GM21390 (cell line): ENCODE results near the gene FSIP1.

Experiments
- ATAC-seq: cut with Tn5 transposase; IDR thresholded peaks from one replicate; pipeline ENCODE4 v1.9.1; 2021; ENCODE audit not compliant: unreplicated experiment

Gene FSIP1

GRCh38 chr15:39585871-39586301 lies 196.8 kb downstream of the FSIP1 start:
- ATAC-seq = no peak

GRCh38 chr15:39585389-39585841 lies 197.2 kb downstream of the FSIP1 start:
- ATAC-seq = no peak

- no peak for ATAC-seq
These were observed 197.8 kb downstream of the FSIP1 start for GRCh38 chr15:39584662-39585388.

- no peak for ATAC-seq
These were observed 198.4 kb downstream of the FSIP1 start for GRCh38 chr15:39584266-39584659.

- ATAC-seq = no peak
These were observed 198.9 kb downstream of the FSIP1 start for GRCh38 chr15:39583596-39584265.

GRCh38 chr15:39582977-39583595 lies 199.6 kb downstream of the FSIP1 start:
- ATAC-seq = no peak

- ATAC-seq = no peak
These were observed 200.2 kb downstream of the FSIP1 start for GRCh38 chr15:39582286-39582976.

GRCh38 chr15:39581793-39582285 lies 200.8 kb downstream of the FSIP1 start:
- no peak for ATAC-seq

- ATAC-seq = no peak
These were observed 201.3 kb downstream of the FSIP1 start for GRCh38 chr15:39581242-39581792.

GRCh38 chr15:39580485-39581241 lies 202.0 kb downstream of the FSIP1 start, which contains the start of gene THBS1:
Gene THBS1 (plus strand): TSS chr15:39581079. CDS start chr15:39581858, 779 bp downstream.
- peak; percentile 19 for ATAC-seq

- ATAC-seq = peak; percentile 91
These were observed 202.5 kb downstream of the FSIP1 start for GRCh38 chr15:39580117-39580484.

- ATAC-seq = no peak
These were observed 203.0 kb downstream of the FSIP1 start for GRCh38 chr15:39579487-39580116.

GRCh38 chr15:39578851-39579486 lies 203.7 kb downstream of the FSIP1 start:
- ATAC-seq = no peak

GRCh38 chr15:39575180-39575579 lies 207.5 kb downstream of the FSIP1 start:
- ATAC-seq = no peak

GRCh38 chr15:39574427-39574826 lies 208.2 kb downstream of the FSIP1 start:
- ATAC-seq = no peak

- ATAC-seq = no peak
These were observed 208.8 kb downstream of the FSIP1 start for GRCh38 chr15:39573844-39574243.

GRCh38 chr15:39573287-39573686 lies 209.4 kb downstream of the FSIP1 start:
- ATAC-seq = no peak

- ATAC-seq = no peak
These were observed 216.8 kb downstream of the FSIP1 start for GRCh38 chr15:39565851-39566250.

GRCh38 chr15:39564972-39565665 lies 217.5 kb downstream of the FSIP1 start:
- no peak for ATAC-seq
